GM12873 (cell line): ENCODE results near the gene CEBPB.
A peak's percentile ranks its signal among the peaks of the same experiment; 100 is the strongest.

Source experiments
- TF ChIP-seq, protein P1 (sequence below): IDR thresholded peaks from 2 replicates; pipeline ENCODE4 v1.5.1; 2012; ENCODE audit warnings: low read depth, mild to moderate bottlenecking, moderate library complexity, low read length, control low read depth; ENCODE audit not compliant: insufficient read depth; ENCODE audit errors: missing control alignments

The CEBPB gene

GRCh38 chr20:50224531-50225255, 34.1 kb downstream of the CEBPB start:
- TF ChIP-seq, protein P1, sequence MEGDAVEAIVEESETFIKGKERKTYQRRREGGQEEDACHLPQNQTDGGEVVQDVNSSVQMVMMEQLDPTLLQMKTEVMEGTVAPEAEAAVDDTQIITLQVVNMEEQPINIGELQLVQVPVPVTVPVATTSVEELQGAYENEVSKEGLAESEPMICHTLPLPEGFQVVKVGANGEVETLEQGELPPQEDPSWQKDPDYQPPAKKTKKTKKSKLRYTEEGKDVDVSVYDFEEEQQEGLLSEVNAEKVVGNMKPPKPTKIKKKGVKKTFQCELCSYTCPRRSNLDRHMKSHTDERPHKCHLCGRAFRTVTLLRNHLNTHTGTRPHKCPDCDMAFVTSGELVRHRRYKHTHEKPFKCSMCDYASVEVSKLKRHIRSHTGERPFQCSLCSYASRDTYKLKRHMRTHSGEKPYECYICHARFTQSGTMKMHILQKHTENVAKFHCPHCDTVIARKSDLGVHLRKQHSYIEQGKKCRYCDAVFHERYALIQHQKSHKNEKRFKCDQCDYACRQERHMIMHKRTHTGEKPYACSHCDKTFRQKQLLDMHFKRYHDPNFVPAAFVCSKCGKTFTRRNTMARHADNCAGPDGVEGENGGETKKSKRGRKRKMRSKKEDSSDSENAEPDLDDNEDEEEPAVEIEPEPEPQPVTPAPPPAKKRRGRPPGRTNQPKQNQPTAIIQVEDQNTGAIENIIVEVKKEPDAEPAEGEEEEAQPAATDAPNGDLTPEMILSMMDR, result peak; percentile 35

DNA sequence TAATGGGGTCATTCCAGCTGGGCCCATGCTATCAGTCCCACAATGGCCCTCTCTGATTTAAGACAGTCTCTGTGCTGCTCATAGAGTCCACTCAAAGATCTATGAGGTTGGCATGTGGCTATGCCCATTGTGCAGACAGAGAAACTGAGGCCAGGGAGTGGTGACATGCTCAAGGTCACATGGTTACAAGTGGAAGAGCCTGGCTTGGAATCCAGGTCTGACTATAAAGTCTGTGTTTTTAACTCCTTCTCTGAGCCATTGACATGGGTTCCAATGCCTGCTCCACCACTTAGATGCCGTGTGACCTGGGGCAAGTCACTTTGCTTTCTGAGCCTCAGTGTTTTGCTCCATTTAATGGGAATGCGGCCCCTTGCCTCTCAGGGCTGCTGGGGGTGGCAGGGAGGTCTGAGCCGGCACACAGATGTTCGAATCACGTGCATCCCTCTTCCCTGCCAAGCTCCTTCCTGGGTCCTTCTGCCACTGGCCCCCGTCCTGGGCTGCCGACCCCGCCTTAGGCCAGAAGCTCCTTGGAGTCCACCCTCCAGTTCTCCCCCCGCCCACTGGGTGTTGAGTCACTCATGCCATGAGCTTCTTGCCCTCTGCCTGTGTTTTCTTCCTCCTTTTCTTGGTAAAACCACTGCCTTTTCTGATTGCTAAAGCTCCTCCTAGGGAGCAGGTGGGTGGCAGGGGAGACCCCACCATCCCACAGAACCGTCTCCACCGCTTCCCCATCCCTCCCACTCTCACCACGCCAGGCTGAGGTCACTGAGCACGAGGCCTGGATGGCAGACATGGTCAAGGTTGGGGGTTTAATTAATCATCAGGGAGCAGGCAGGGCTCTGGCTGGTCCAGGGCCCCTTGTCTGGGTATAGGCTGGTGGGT, 35.7 kb downstream of the CEBPB start:
- TF ChIP-seq, protein P1, result no peak

DNA sequence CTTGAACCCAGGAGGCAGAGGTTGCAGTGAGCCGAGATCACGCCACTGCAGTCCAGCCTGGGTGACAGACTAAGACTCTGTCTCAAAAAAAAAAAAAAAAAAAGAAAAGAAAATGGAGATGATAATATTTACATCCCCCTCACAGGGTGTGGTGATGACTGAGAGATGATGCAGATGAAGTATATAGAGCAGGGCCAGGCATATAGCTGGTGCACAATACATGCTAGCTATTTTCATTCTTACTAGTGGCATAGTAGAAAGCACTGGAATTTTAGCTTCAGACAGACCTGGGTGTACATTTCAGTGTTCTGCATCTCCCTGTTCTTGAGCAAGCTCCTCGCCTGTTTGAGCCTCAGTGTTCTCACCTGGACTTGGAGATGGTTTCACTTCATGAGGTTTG, 36.9 kb downstream of the CEBPB start:
- TF ChIP-seq, protein P1, result no peak

DNA sequence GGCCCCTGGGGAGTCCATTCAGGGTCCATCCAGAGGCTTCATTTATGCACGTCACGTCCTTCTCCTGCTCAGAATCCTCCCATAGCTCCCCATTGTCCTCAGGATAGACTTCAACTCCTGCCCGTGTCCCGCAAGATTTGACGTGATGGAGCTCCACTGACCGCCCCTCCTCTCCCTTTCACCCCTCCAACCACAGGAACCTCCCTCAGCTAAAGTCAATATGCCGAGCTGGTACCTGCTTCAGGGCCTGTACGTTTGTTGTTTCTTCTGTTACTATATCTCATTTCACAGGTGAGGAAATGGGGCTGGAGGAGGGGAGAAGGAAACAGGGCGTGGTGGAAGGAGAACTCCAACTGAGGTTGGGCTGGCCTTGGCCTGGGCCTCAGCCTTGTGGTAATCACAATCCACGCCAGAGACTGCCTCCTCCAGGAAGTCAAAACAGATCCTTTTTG, 38.6 kb downstream of the CEBPB start:
- TF ChIP-seq, protein P1, result no peak

- TF ChIP-seq, protein P1, result no peak
Observed at GRCh38 chr20:50230184-50230583, 39.6 kb downstream of the CEBPB start.

DNA sequence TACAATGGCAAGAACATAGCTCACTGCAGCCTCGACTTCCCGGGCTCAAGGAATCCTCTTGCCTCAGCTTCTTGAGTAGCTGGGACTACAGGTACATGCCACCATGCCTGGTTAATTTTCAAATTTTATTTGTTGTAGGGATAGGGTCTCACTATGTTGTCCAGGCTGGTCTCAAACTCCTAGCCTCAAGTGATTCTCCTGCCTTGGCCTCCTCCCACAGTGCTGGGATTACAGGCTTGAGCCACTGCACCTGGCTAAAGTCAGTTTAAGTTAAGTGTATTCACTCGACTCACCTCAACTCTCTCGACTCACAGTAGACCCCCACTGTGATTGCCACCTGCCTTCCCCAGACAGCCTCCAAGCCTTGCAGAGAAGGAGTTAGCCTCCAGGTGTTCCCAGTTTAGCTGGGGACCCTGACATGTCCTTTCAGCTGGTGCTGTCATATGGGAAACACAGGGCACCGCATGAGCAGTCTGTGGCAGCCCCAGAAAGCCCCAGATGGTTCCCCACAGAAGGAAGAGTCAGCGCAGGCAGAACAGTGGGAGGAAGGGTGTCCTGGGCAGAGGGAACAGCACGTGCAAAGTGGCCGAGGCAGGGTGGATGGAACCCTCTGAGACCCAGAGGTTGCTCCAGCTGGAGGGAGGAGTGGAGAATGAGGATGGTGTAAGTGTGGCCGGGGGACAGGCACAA, 40.4 kb downstream of the CEBPB start:
- TF ChIP-seq, protein P1, result no peak

- TF ChIP-seq, protein P1, result no peak
Observed at GRCh38 chr20:50231854-50232253, 41.2 kb downstream of the CEBPB start.
